Measurements from ENCODE around the gene PPP2R2C.

DNA sequence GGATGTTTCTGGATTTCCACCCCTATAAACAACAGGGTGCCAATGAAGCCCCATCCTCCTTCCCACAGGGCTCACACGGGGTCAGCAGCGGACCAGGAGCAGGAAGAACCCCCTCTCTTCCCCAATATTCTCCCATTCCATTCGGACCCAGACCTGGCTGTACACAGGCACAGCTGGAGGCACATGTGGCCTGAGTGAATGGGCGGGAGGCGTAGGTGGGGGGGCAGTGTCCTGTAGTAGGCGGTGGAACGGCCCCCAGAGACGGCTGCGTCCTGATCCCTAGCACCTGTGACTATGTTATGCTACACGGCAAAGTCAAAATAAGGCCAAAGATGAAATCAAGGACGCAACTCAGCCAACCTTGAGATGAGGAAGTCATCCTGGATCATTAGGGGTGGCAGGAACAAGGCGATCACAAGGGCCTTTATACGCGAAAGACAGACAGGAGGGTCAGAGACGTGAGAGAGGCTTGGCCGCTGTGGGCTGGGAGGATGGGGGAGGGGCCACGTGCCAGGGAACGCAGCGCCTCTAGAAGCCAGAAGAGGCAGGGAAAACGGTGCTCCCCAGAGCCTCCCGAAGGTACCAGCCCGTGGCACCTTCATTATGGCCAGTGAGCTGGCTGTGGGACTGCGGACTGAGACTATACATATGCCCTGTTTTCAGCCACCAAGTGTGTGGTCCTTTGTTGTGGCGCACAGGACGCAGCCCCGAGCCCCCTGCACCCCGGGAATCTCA, 127.2 kb downstream of the PPP2R2C start:
- TF ChIP-seq EZH2phosphoT487 (IDR thresholded peaks at IDR 0.05; ENCODE audit: insufficient read depth, low read depth), result no peak
- TF ChIP-seq EZH2 (IDR thresholded peaks at IDR 0.05; ENCODE audit: insufficient read depth, poor library complexity, severe bottlenecking), result no peak
